A549 (cell line): ENCODE results near the gene SERPINA4. TPM values are rescaled to one million over a fixed set of nuclear protein-coding genes. Genes with fewer than 3 reads are reported as not detected.

Experiments used
- ATAC-seq, 2 experiments: fragments of 200-7000 bp in 1 of 2; fragments of >200 bp in 1 of 2; cut with Nextera tagmentation in 1 of 2; cut with Tn5 transposase in 1 of 2; 3 replicates each; pipeline versions ENCODE4 v1.8.0 to v1.9.1; 2018 to 2020; ENCODE audit warnings: mild to moderate bottlenecking in 1 of 2, moderate library complexity in 1 of 2
- CTCF ChIA-PET: fragments of 300-600 bp; sonication (Branson Sonifier 250); formaldehyde crosslinking; extraction: SDS; loops from one replicate; lab custom pipeline; 2021; ENCODE audit warnings: antibody characterized with exemption, inconsistent platforms; lab: Yijun Ruan, JAX
- POLR2A ChIA-PET: fragments of 350-600 bp; formaldehyde crosslinking; extraction: SDS; loops from one replicate; lab custom pipeline; 2021; ENCODE audit warnings: antibody characterized with exemption, inconsistent platforms; lab: Yijun Ruan, JAX
- DNase-seq, 2 experiments: peaks; one replicate each; pipeline versions ENCODE4 v3.0.0 to v3.0.0-alpha.2; 2011 to 2016; ENCODE audit warnings: low read depth in 1 of 2, low spot score in 1 of 2
- FAIRE-seq: peaks from 2 replicates; lab custom pipeline; 2011; peaks lifted over from hg19 to GRCh38; lab: Jason Lieb, UNC
- H3K27ac ChIP-seq, 2 experiments: fragments of >200 bp; sonication (Bioruptor Twin); formaldehyde crosslinking; 3 replicates each; pipeline ENCODE4 v1.5.1; 2016 to 2017
- H3K4me1 ChIP-seq: fragments of >200 bp; sonication (Bioruptor Twin); formaldehyde crosslinking; 3 replicates; pipeline ENCODE4 v1.6.1; 2016
- H3K4me2 ChIP-seq: fragments of >200 bp; sonication (Bioruptor Twin); formaldehyde crosslinking; 3 replicates; pipeline ENCODE4 v1.6.1; 2016
- H3K4me3 ChIP-seq: fragments of >200 bp; sonication (Bioruptor Twin); formaldehyde crosslinking; 3 replicates; pipeline ENCODE4 v1.5.1; 2016
- H3K9me3 ChIP-seq: fragments of >200 bp; sonication (Bioruptor Twin); formaldehyde crosslinking; 3 replicates; pipeline ENCODE4 v1.6.1; 2016
- CBX8 ChIP-seq: fragments of 200-600 bp; sonication (generic); IDR thresholded peaks from 2 replicates; pipeline ENCODE4 v1.6.1; 2016
- CEBPB ChIP-seq, 2 experiments: fragments of >200 bp in 1 of 2; sonication (Bioruptor Twin) in 1 of 2; formaldehyde crosslinking in 1 of 2; IDR thresholded peaks; 2 replicates each; pipeline ENCODE4 v1.6.1; 2012 to 2016
- EHF ChIP-seq: fragments of 250-450 bp; sonication (Bioruptor Pico); IDR thresholded peaks from 2 replicates; pipeline ENCODE4 v1.5.0; 2020; ENCODE audit warnings: mild to moderate bottlenecking
- EP300 ChIP-seq, 2 experiments: fragments of >200 bp; sonication (Bioruptor Twin); formaldehyde crosslinking; IDR thresholded peaks; 2 replicates in 1 of 2; 3 replicates in 1 of 2; pipeline ENCODE4 v1.6.1; 2016 to 2017
- ESRRA ChIP-seq: fragments of 150-350 bp; IDR thresholded peaks from 2 replicates; pipeline ENCODE4 v1.6.1; 2014; ENCODE audit warnings: mild to moderate bottlenecking, low read length, borderline replicate concordance
- FOSB ChIP-seq: fragments of 250-450 bp; sonication (Bioruptor Pico); IDR thresholded peaks from 2 replicates; pipeline ENCODE4 v1.5.0; 2020; ENCODE audit warnings: mild to moderate bottlenecking, moderate library complexity
- GATA3 ChIP-seq: IDR thresholded peaks from 2 replicates; pipeline ENCODE4 v1.6.1; 2012; ENCODE audit warnings: borderline replicate concordance
- HEYL ChIP-seq: fragments of 250-450 bp; sonication (Bioruptor Pico); IDR thresholded peaks from 2 replicates; pipeline ENCODE4 v1.8.0; 2021; ENCODE audit warnings: mild to moderate bottlenecking, moderate library complexity
- HOXB13 ChIP-seq: fragments of 250-450 bp; sonication (Bioruptor Pico); IDR thresholded peaks from 2 replicates; pipeline ENCODE4 v1.5.0; 2020; ENCODE audit warnings: low read depth, mild to moderate bottlenecking, moderate library complexity
- HOXB5 ChIP-seq: fragments of 250-450 bp; sonication (Bioruptor Pico); IDR thresholded peaks from 2 replicates; pipeline ENCODE4 v1.5.0; 2020; ENCODE audit warnings: mild to moderate bottlenecking, moderate library complexity
- KDM1A ChIP-seq: fragments of 200-600 bp; sonication (generic); IDR thresholded peaks from 2 replicates; pipeline ENCODE4 v1.6.1; 2016; ENCODE audit warnings: low read depth, mild to moderate bottlenecking
- MAZ ChIP-seq: fragments of 150-350 bp; IDR thresholded peaks from 2 replicates; pipeline ENCODE4 v1.6.1; 2014; ENCODE audit warnings: antibody characterized with exemption, low read depth, low read length, borderline replicate concordance
- MYC ChIP-seq: IDR thresholded peaks from 2 replicates; pipeline ENCODE4 v1.6.1; 2012; ENCODE audit warnings: mild to moderate bottlenecking, inconsistent platforms, low read length, improper control_type of control experiment, borderline replicate concordance
- NFE2L2 ChIP-seq: fragments of 150-350 bp; conservative IDR thresholded peaks from 2 replicates; pipeline ENCODE4 v1.6.1; 2014; ENCODE audit warnings: low read length
- POLR2AphosphoS2 ChIP-seq: conservative IDR thresholded peaks from 2 replicates; pipeline ENCODE4 v1.6.1; 2012; ENCODE audit warnings: low read length, improper control_type of control experiment, inconsistent platforms
- RCOR1 ChIP-seq: fragments of 150-350 bp; IDR thresholded peaks from 2 replicates; pipeline ENCODE4 v1.6.1; 2014; ENCODE audit warnings: antibody characterized with exemption, low read length, low read depth
- RFX5 ChIP-seq: fragments of 450-650 bp; IDR thresholded peaks from 2 replicates; pipeline ENCODE4 v1.7.1; 2014; ENCODE audit warnings: antibody characterized with exemption, mild to moderate bottlenecking, moderate library complexity
- RNF2 ChIP-seq: fragments of 200-600 bp; sonication (generic); IDR thresholded peaks from 2 replicates; pipeline ENCODE4 v1.6.1; 2016; ENCODE audit warnings: low read depth, mild to moderate bottlenecking, antibody characterized with exemption, moderate library complexity, borderline replicate concordance
- SREBF2 ChIP-seq: fragments of 450-650 bp; IDR thresholded peaks from 2 replicates; pipeline ENCODE4 v1.6.1; 2014; ENCODE audit warnings: mild to moderate bottlenecking, moderate library complexity
- TP53 ChIP-seq: fragments of 250-450 bp; sonication (Bioruptor Pico); IDR thresholded peaks from 2 replicates; pipeline ENCODE4 v1.5.0; 2021; ENCODE audit warnings: mild to moderate bottlenecking, moderate library complexity
- ZSCAN20 ChIP-seq: fragments of 250-450 bp; sonication (Bioruptor Pico); IDR thresholded peaks from 2 replicates; pipeline ENCODE4 v1.8.0; 2022; ENCODE audit warnings: mild to moderate bottlenecking, moderate library complexity
- WGBS: methylation state at CpG from one replicate; pipeline ENCODE4 v1.1.6; 2017; ENCODE audit errors: missing lambda C conversion rate; 5-methylcytosine and 5-hydroxymethylcytosine counted together
- polyA plus RNA-seq, 4 experiments: library from polyadenylated mRNA; depleted of rRNA in 3 of 4; stranded (reverse); fragments of >200 nt; fragmentation: RNase III in 1 of 4; extraction: RNeasy Plus Mini Kit Qiagen cat#74134 plus additional on column Dnase treatment in 1 of 4; gene quantifications; 2 replicates in 3 of 4; 3 replicates in 1 of 4; pipeline ENCODE4 v1.2.3, GENCODE V29; 2011 to 2017
- TF ChIP-seq, protein P1 (sequence below): fragments of >200 bp; sonication (Bioruptor Twin); formaldehyde crosslinking; IDR thresholded peaks from 2 replicates; pipeline ENCODE4 v1.6.1; 2016
- TF ChIP-seq, protein P2 (sequence below): IDR thresholded peaks from 2 replicates; pipeline ENCODE4 v1.6.1; 2012; ENCODE audit warnings: low read depth, borderline replicate concordance
- TF ChIP-seq, protein P3 (sequence below): IDR thresholded peaks from 2 replicates; pipeline ENCODE4 v1.6.1; 2012
- TF ChIP-seq, protein P4 (sequence below): fragments of >200 bp; sonication (Bioruptor Twin); formaldehyde crosslinking; IDR thresholded peaks from 3 replicates; pipeline ENCODE4 v1.5.1; 2016
- TF ChIP-seq, protein P5 (sequence below): fragments of 450-650 bp; IDR thresholded peaks from 2 replicates; pipeline ENCODE4 v1.6.1; 2014; ENCODE audit warnings: antibody characterized with exemption

The SERPINA4 gene
- polyA plus RNA-seq, 2 of the 4 experiments (the other 2 are of a cell fraction) = 0.08 TPM; not detected in 1

DNA sequence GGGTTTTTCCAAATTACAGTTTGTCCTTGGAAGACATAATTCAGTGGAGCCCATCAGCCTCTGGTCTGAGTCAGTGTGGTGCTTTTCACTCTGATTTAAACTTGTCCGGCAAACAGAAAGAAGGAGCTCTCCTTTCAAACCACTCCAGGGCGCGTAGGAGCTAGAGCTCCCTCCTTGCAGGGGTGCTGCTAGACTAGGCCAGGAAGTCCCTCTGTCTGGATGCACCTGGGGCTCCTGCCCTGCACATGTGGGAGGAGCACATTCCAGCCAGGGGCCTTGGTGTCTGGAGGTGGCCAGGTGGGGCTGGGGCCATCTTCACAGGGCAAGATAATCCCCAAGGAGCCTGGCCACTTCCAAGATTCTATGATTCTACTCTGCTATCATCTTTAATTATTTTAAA, 54.0 kb downstream of the SERPINA4 start:
- ATAC-seq = no peak
- WGBS = 97% methylated on average over 3 of the region's 3 CpGs
- TF ChIP-seq RNF2 (no peak), CBX8 (no peak), FOSB (CRISPR knock-in tag) (no peak), ESRRA (no peak), HOXB13 (CRISPR knock-in tag) (no peak), RCOR1 (no peak), SREBF2 (no peak), POLR2AphosphoS2 (no peak), HOXB5 (CRISPR knock-in tag) (no peak), CEBPB (IDR thresholded peaks at IDR 0.05) (no peak), ZSCAN20 (CRISPR knock-in tag) (no peak), EP300 (IDR thresholded peaks at IDR 0.05) (no peak)
- TF ChIP-seq, protein P1, sequence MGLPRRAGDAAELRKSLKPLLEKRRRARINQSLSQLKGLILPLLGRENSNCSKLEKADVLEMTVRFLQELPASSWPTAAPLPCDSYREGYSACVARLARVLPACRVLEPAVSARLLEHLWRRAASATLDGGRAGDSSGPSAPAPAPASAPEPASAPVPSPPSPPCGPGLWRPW = no peak
- TF ChIP-seq, protein P2, sequence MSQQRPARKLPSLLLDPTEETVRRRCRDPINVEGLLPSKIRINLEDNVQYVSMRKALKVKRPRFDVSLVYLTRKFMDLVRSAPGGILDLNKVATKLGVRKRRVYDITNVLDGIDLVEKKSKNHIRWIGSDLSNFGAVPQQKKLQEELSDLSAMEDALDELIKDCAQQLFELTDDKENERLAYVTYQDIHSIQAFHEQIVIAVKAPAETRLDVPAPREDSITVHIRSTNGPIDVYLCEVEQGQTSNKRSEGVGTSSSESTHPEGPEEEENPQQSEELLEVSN = no peak
- TF ChIP-seq, protein P3, sequence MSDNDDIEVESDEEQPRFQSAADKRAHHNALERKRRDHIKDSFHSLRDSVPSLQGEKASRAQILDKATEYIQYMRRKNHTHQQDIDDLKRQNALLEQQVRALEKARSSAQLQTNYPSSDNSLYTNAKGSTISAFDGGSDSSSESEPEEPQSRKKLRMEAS = no peak
- TF ChIP-seq, protein P4, sequence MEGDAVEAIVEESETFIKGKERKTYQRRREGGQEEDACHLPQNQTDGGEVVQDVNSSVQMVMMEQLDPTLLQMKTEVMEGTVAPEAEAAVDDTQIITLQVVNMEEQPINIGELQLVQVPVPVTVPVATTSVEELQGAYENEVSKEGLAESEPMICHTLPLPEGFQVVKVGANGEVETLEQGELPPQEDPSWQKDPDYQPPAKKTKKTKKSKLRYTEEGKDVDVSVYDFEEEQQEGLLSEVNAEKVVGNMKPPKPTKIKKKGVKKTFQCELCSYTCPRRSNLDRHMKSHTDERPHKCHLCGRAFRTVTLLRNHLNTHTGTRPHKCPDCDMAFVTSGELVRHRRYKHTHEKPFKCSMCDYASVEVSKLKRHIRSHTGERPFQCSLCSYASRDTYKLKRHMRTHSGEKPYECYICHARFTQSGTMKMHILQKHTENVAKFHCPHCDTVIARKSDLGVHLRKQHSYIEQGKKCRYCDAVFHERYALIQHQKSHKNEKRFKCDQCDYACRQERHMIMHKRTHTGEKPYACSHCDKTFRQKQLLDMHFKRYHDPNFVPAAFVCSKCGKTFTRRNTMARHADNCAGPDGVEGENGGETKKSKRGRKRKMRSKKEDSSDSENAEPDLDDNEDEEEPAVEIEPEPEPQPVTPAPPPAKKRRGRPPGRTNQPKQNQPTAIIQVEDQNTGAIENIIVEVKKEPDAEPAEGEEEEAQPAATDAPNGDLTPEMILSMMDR = no peak
- no peak for FAIRE-seq
- POLR2A ChIA-PET = no interaction called here
- DNase-seq = no peak
- 0 out of 6 replicates have a peak overlapping the region, but pooled peaks of 1 of the 2 experiments have one; percentile 9 for H3K27ac ChIP-seq
- CTCF ChIA-PET = interaction anchor here (0.6 to 1.4 kb wide), 4 partner anchors 10 to 66 kb away, joined by 3 to 4 read pairs (median 3); no protein-coding TSS in a partner anchor
- H3K4me2 ChIP-seq = no peak overlapping the region
- H3K9me3 ChIP-seq = peaks cover 42% of the 10 kb centered on the region
- H3K4me3 ChIP-seq = no peak overlapping the region
- peaks cover 29% of the 10 kb centered on the region for H3K4me1 ChIP-seq

DNA sequence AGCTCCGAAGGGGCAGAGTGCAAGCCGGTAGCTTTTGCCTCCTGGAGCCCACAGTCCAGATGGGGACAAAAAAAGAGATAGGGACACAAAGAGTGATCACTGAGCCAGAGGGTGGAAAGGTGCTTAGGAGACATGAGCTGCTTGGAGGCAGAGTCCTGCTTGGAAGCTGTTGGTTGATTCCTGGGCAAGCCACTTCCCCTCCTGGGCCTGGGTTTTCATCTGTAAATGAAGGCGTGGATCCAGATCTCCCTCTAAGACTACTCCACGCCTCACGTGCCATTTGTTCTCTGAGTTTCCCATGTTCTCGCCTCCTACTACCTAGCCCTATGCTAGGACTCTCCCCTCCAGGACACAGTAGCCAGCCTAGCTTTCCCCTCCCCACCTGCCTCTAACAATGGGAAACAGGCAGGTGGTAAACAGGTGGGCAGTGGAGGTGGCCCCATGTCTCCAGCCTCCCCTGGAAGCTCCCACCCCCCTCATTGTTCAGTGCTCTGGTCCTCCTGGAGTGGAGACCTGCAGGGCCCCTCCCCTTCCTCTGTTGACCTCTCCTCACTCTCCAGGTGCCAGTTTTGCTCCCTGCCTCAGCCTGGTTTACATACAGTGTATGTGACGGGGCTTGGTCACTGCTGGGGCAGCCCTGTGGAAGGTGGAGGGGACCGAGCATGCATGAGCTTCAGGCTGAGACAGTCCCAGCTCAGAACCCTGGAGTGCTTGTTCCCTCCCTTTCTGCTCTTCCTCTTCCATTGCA, 54.8 kb downstream of the SERPINA4 start:
- POLR2A ChIA-PET = no interaction called here
- CTCF ChIA-PET = interaction anchor here (0.6 to 2.2 kb wide), 6 partner anchors 11 to 74 kb away, joined by 3 to 11 read pairs (median 3); no protein-coding TSS in a partner anchor
- no peak for FAIRE-seq
- WGBS = 69% methylated on average over 8 of the region's 8 CpGs
- no peak for TF ChIP-seq HEYL (CRISPR knock-in tag)
- no peak for TF ChIP-seq HOXB13 (CRISPR knock-in tag)
- no peak for TF ChIP-seq GATA3
- TF ChIP-seq MAZ = no peak
- TF ChIP-seq, protein P2 = no peak
- no peak for TF ChIP-seq KDM1A
- TF ChIP-seq RFX5 = no peak
- no peak for TF ChIP-seq RNF2
- TF ChIP-seq, protein P5, sequence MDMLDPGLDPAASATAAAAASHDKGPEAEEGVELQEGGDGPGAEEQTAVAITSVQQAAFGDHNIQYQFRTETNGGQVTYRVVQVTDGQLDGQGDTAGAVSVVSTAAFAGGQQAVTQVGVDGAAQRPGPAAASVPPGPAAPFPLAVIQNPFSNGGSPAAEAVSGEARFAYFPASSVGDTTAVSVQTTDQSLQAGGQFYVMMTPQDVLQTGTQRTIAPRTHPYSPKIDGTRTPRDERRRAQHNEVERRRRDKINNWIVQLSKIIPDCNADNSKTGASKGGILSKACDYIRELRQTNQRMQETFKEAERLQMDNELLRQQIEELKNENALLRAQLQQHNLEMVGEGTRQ = no peak
- no peak for TF ChIP-seq ZSCAN20 (CRISPR knock-in tag)
- TF ChIP-seq EHF = no peak
- TF ChIP-seq MYC = no peak
- TF ChIP-seq CEBPB (IDR thresholded peaks at IDR 0.05) = no peak
- no peak for TF ChIP-seq NFE2L2
- no peak for TF ChIP-seq TP53
- TF ChIP-seq POLR2AphosphoS2 = no peak
- TF ChIP-seq, all 56 proteins: peak for 0
- H3K4me2 ChIP-seq = no peak overlapping the region
- ATAC-seq (no peak), DNase-seq (no peak)
- peaks cover 45% of the 10 kb centered on the region for H3K9me3 ChIP-seq
- no peak overlapping the region for H3K4me3 ChIP-seq
- H3K4me1 ChIP-seq = peaks cover 21% of the 10 kb centered on the region
- H3K27ac ChIP-seq = no peak overlapping the region
